ENCODE measurements around the gene OSBPL9. TPM values are rescaled to one million over a fixed set of nuclear protein-coding genes. Genes with fewer than 3 reads are reported as not detected.

The OSBPL9 gene
- total RNA-seq, 1 donor from 2014 or later: 91.2 TPM

DNA sequence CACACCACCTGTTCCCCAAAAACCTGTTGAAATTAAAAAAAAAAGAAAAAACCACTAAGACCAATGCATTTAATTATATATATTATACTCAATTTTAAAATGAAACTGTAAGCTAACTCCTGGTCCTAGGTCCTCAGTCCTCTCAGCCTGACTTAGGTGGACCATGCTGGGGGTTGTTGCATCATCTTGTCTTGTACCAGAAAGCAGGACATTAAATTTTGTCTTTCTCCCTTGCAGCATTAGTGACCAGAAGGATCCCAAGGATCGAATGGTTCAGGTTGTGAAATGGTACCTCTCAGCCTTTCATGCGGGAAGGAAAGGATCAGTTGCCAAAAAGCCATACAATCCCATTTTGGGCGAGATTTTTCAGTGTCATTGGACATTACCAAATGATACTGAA lies 164.0 kb downstream of the OSBPL9 start:
- TF ChIP-seq, protein P1, sequence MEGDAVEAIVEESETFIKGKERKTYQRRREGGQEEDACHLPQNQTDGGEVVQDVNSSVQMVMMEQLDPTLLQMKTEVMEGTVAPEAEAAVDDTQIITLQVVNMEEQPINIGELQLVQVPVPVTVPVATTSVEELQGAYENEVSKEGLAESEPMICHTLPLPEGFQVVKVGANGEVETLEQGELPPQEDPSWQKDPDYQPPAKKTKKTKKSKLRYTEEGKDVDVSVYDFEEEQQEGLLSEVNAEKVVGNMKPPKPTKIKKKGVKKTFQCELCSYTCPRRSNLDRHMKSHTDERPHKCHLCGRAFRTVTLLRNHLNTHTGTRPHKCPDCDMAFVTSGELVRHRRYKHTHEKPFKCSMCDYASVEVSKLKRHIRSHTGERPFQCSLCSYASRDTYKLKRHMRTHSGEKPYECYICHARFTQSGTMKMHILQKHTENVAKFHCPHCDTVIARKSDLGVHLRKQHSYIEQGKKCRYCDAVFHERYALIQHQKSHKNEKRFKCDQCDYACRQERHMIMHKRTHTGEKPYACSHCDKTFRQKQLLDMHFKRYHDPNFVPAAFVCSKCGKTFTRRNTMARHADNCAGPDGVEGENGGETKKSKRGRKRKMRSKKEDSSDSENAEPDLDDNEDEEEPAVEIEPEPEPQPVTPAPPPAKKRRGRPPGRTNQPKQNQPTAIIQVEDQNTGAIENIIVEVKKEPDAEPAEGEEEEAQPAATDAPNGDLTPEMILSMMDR (IDR thresholded peaks at IDR 0.05; ENCODE audit: unreplicated experiment): no peak
- no peaks in the 10 kb centered on the region for H3K27me3 Mint-ChIP-seq (ENCODE audit: unreplicated experiment)
- H3K4me3 Mint-ChIP-seq (ENCODE audit: unreplicated experiment): no peak overlapping the region
- peaks cover 36% of the 10 kb centered on the region for H3K36me3 Mint-ChIP-seq (ENCODE audit: low read depth, unreplicated experiment)
- H3K27ac Mint-ChIP-seq (ENCODE audit: unreplicated experiment): no peak overlapping the region
- no peak for DNase-seq (ENCODE audit: low spot score)
- H3K4me1 Mint-ChIP-seq (ENCODE audit: unreplicated experiment): peaks cover 5% of the 10 kb centered on the region
- H3K9me3 Mint-ChIP-seq (ENCODE audit: unreplicated experiment): no peaks in the 10 kb centered on the region

DNA sequence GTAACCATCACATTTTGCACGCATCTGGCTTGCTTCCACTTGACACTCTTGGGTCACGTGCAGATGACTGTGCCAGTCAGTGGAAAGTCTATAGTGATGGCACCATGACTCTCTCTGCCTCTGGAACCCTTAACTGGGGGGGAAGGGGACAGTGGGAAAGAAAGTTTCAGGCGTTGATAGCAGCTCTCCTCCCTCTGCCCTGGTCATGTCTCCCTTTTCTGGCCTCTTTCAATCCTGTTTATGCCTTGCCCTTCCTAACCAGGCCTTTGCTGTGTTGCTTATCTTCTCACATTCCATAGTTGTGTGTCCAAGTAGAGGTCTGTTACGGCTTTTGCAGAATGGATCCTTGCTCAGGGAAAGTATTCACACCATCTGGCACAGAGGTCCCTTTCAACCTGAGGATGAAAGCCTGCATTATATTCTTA lies 168.1 kb downstream of the OSBPL9 start:
- peak overlapping the region; percentile 24 for H3K4me3 Mint-ChIP-seq (ENCODE audit: unreplicated experiment)
- H3K4me1 Mint-ChIP-seq (ENCODE audit: unreplicated experiment): no peaks in the 10 kb centered on the region
- TF ChIP-seq, protein P1 (IDR thresholded peaks at IDR 0.05; ENCODE audit: unreplicated experiment): no peak
- no peak overlapping the region for H3K27ac Mint-ChIP-seq (ENCODE audit: unreplicated experiment)
- H3K27me3 Mint-ChIP-seq (ENCODE audit: unreplicated experiment): no peaks in the 10 kb centered on the region
- no peak for DNase-seq (ENCODE audit: low spot score)
- H3K9me3 Mint-ChIP-seq (ENCODE audit: unreplicated experiment): no peaks in the 10 kb centered on the region
- peaks cover 53% of the 10 kb centered on the region for H3K36me3 Mint-ChIP-seq (ENCODE audit: low read depth, unreplicated experiment)

DNA sequence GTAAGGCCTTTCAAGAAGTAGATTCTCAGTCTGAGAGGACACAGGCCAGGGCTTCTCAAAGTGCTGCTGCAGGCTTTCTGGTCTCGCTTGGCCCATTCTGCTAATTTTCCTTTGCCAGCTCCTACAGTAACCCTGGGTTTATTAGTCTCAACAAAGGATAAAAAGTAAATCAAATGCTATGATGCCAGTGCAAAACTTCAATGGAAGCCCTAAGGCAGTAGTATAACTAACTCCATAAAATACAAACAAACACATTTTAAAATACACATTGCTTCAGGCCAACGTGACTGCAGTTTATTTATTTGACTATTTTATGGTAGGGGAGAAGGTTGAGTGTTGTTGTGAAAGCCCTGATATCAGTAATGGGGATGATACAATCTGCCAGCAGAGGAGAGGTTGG lies 172.0 kb downstream of the OSBPL9 start:
- H3K27me3 Mint-ChIP-seq (ENCODE audit: unreplicated experiment): peaks cover 6% of the 10 kb centered on the region
- H3K27ac Mint-ChIP-seq (ENCODE audit: unreplicated experiment): no peak overlapping the region
- no peaks in the 10 kb centered on the region for H3K9me3 Mint-ChIP-seq (ENCODE audit: unreplicated experiment)
- H3K4me1 Mint-ChIP-seq (ENCODE audit: unreplicated experiment): peaks cover 11% of the 10 kb centered on the region
- H3K36me3 Mint-ChIP-seq (ENCODE audit: low read depth, unreplicated experiment): peaks cover 69% of the 10 kb centered on the region
- no peak overlapping the region for H3K4me3 Mint-ChIP-seq (ENCODE audit: unreplicated experiment)
- DNase-seq (ENCODE audit: low spot score): no peak
- TF ChIP-seq, protein P1 (IDR thresholded peaks at IDR 0.05; ENCODE audit: unreplicated experiment): no peak

DNA sequence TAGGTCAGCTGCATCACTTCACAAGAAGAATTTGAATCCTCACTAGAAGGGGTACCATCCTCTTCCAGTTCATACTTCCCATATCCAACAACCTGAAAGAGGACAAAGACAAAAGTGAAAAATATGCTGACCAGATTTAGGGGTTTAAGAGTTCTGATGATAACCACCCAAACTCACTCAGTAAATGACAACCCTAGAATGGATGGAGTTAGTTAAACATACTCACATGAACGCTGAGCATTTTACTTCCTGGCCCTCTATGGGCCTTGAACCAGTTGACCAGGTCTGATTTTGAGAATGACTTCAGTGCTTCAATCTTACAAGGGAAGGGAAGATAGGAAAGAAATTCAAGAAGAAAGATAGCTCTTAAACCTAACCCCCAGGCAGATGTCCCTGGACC lies 172.4 kb downstream of the OSBPL9 start:
- Mint-ChIP-seq H3K36me3 (ENCODE audit: low read depth, unreplicated experiment) (peaks cover 70% of the 10 kb centered on the region), H3K27ac (ENCODE audit: unreplicated experiment) (no peak overlapping the region), H3K27me3 (ENCODE audit: unreplicated experiment) (peaks cover 6% of the 10 kb centered on the region), H3K4me3 (ENCODE audit: unreplicated experiment) (no peak overlapping the region), H3K9me3 (ENCODE audit: unreplicated experiment) (no peaks in the 10 kb centered on the region), H3K4me1 (ENCODE audit: unreplicated experiment) (peaks cover 13% of the 10 kb centered on the region)
- no peak for DNase-seq (ENCODE audit: low spot score)
- TF ChIP-seq, protein P1 (IDR thresholded peaks at IDR 0.05; ENCODE audit: unreplicated experiment): no peak

DNA sequence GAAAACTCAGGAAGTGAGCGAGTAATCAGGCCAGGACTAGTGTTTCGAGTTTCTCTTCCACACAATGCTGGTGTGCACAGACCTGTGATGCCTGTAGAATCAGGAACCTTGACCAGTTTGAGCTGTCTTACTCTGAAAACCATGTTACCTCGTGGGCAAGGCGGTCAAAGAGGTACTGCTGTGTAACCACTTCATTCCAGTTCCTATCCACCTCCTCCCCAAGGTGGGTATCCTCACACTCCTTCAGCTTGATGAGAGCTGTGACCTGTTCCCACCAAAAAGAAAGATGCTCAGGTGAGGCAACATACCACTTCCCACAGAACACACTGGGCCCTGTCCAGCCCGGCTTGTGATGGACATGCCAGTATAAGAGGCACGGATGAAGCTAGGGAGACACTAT lies 173.5 kb downstream of the OSBPL9 start:
- TF ChIP-seq, protein P1 (IDR thresholded peaks at IDR 0.05; ENCODE audit: unreplicated experiment): no peak

More for the DNA sequence above, 173.5 kb downstream of the OSBPL9 start:
- peaks cover 6% of the 10 kb centered on the region for H3K27me3 Mint-ChIP-seq (ENCODE audit: unreplicated experiment)
- H3K4me3 Mint-ChIP-seq (ENCODE audit: unreplicated experiment): no peak overlapping the region
- no peak overlapping the region for H3K27ac Mint-ChIP-seq (ENCODE audit: unreplicated experiment)
- no peak for DNase-seq (ENCODE audit: low spot score)
- peaks cover 13% of the 10 kb centered on the region for H3K4me1 Mint-ChIP-seq (ENCODE audit: unreplicated experiment)
- H3K9me3 Mint-ChIP-seq (ENCODE audit: unreplicated experiment): no peaks in the 10 kb centered on the region
- H3K36me3 Mint-ChIP-seq (ENCODE audit: low read depth, unreplicated experiment): peaks cover 65% of the 10 kb centered on the region
